ENCODE results near the gene ZNF329.

Gene ZNF329

DNA sequence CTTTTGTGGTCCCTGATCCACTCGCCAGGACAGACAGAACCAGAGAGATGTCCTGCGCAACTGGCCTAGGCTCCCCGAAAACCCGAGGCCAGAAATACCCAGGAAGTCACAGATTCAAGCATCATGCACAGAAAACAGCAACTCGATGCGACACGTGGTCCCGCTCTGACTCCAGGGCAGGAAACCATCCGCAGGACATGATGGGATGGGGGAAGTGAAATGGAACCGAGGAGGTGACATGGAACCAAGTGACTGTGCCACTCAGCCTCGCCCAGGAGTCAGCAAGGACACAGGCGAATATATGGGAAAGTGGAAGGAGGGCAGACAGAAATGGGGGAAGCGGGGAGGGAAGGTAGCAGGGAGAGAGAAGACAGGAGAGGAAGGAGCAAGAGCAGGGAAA lies 53.7 kb downstream of the ZNF329 start:
- H3K4me3 ChIP-seq (ENCODE audit: low read depth, low read length), result no peak overlapping the region
- TF ChIP-seq, protein P1, sequence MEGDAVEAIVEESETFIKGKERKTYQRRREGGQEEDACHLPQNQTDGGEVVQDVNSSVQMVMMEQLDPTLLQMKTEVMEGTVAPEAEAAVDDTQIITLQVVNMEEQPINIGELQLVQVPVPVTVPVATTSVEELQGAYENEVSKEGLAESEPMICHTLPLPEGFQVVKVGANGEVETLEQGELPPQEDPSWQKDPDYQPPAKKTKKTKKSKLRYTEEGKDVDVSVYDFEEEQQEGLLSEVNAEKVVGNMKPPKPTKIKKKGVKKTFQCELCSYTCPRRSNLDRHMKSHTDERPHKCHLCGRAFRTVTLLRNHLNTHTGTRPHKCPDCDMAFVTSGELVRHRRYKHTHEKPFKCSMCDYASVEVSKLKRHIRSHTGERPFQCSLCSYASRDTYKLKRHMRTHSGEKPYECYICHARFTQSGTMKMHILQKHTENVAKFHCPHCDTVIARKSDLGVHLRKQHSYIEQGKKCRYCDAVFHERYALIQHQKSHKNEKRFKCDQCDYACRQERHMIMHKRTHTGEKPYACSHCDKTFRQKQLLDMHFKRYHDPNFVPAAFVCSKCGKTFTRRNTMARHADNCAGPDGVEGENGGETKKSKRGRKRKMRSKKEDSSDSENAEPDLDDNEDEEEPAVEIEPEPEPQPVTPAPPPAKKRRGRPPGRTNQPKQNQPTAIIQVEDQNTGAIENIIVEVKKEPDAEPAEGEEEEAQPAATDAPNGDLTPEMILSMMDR (IDR thresholded peaks at IDR 0.05; ENCODE audit: low read depth, low read length, missing control alignments), result no peak
- no peaks in the 10 kb centered on the region for H3K27me3 ChIP-seq (replicated peaks)
- in situ Hi-C loops (cut with HindIII; ENCODE audit: low pct_ligation_motif_present, low sequenced_read_pairs), result no loop called here
- H3K27ac ChIP-seq, result no peak overlapping the region
- no peak for DNase-seq
- no peaks in the 10 kb centered on the region for H3K36me3 ChIP-seq (replicated peaks)

DNA sequence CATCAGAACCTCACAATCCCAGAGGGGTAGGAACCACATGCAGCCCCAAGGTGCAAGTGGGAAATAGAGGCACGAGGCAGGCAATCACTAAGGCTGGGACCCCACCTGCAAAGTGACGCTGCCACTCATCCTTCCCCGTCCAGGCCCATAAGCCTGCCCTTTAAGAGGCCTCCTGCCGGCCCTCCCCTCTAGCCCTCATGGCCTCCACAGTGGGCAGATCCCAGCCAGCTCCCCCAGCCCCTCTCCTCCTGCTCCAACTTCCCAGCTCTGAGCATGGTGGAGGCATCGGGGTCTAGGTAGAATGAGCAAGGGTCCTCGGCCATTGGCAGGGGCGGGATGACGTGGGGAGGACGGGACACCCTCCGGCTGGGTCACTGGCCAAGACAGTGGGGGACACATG lies 55.3 kb downstream of the ZNF329 start:
- no peaks in the 10 kb centered on the region for H3K36me3 ChIP-seq (replicated peaks)
- H3K4me3 ChIP-seq (ENCODE audit: low read depth, low read length), result no peak overlapping the region
- no peak for DNase-seq
- in situ Hi-C loops (cut with HindIII; ENCODE audit: low pct_ligation_motif_present, low sequenced_read_pairs), result no loop called here
- H3K27ac ChIP-seq, result no peak overlapping the region
- TF ChIP-seq, protein P1 (IDR thresholded peaks at IDR 0.05; ENCODE audit: low read depth, low read length, missing control alignments), result no peak
- no peaks in the 10 kb centered on the region for H3K27me3 ChIP-seq (replicated peaks)

DNA sequence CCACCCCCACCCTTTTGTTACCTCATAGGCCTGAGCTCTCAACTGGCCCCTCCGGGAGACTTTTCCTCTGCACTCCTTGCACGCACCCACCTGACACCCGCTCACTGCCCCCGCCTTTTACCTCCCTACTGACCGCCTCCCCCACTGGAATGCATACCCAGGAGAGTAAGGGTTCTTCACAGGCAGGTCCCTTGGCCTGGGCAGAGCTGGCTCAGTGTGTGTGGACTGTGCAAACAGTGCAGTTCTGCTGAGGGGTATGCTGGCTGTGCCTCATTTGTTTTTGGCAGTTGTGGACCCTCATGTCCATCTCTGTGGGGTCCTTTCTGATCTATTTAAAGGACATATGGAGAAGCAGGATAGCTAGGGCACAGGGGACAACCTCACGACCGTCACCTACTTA lies 57.5 kb downstream of the ZNF329 start:
- in situ Hi-C loops (cut with HindIII; ENCODE audit: low pct_ligation_motif_present, low sequenced_read_pairs), result no loop called here
- Histone ChIP-seq H3K4me3 (ENCODE audit: low read depth, low read length) (no peak overlapping the region), H3K27me3 (replicated peaks) (no peaks in the 10 kb centered on the region), H3K36me3 (replicated peaks) (no peaks in the 10 kb centered on the region), H3K27ac (no peak overlapping the region)
- TF ChIP-seq, protein P1 (IDR thresholded peaks at IDR 0.05; ENCODE audit: low read depth, low read length, missing control alignments), result no peak
- DNase-seq, result no peak

DNA sequence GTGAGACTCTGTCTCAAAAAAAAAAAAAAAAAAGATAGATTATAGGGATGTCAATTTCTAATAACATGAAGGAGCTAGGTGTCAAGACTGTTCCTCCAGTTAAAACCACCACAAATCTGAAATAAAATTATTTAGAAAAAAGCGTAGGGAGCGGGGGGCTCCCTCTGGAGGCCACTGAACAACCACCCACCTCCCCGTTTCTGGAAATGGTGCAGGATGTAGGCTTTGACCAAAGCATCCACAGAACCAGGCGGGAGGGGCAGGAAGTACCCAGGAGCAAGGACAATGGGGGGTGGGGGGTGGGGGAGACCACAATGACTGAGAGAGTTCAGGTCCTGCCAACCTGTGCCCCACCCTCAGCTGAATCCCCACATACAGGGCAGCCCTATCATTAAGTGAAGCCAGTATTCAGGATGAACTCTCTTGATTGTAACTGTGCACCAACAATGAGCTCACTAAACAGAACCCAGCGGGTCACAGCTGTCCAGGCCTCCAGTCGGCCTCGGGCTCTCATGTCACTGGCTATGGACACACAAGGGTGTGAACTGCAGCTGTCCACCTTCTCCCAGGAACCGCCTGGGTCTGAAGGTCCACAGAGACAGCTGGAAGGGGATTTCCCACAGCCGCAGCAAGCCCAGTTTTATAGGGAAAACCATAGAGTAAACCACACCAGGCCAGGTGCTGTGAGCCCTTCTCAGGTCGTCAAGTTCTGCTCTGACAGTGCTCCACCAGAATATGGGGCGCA lies 59.2 kb downstream of the ZNF329 start:
- TF ChIP-seq, protein P1 (IDR thresholded peaks at IDR 0.05; ENCODE audit: low read depth, low read length, missing control alignments), result no peak
- H3K4me3 ChIP-seq (ENCODE audit: low read depth, low read length), result no peak overlapping the region
- H3K27ac ChIP-seq, result no peak overlapping the region
- H3K36me3 ChIP-seq (replicated peaks), result no peaks in the 10 kb centered on the region
- H3K27me3 ChIP-seq (replicated peaks), result no peaks in the 10 kb centered on the region
- in situ Hi-C loops (cut with HindIII; ENCODE audit: low pct_ligation_motif_present, low sequenced_read_pairs), result no loop called here
- DNase-seq, result no peak

DNA sequence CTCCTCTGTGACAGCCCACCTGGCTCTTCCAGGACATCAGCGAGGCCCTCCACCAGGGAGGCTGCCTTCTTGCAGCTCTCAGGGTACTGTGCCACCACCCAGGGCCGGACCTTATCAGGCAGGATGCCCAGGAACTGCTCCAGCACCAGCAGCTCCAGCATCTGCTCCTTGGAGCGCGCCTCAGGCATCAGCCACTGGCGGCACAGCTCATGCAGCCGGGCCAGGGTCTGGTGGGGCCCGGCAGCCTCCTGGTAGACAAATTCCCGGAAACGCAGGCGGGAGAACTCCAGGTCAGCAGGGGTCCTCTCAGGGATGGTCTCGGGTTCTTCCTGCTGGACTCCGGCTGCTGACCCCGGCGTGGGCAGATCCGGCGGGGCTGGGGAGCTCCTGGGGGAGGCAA lies 60.7 kb downstream of the ZNF329 start:
- in situ Hi-C loops (cut with HindIII; ENCODE audit: low pct_ligation_motif_present, low sequenced_read_pairs), result no loop called here
- TF ChIP-seq, protein P1 (IDR thresholded peaks at IDR 0.05; ENCODE audit: low read depth, low read length, missing control alignments), result no peak
- Histone ChIP-seq H3K4me3 (ENCODE audit: low read depth, low read length) (no peak overlapping the region), H3K27me3 (replicated peaks) (no peaks in the 10 kb centered on the region), H3K36me3 (replicated peaks) (no peaks in the 10 kb centered on the region), H3K27ac (no peak overlapping the region)
- DNase-seq, result no peak

DNA sequence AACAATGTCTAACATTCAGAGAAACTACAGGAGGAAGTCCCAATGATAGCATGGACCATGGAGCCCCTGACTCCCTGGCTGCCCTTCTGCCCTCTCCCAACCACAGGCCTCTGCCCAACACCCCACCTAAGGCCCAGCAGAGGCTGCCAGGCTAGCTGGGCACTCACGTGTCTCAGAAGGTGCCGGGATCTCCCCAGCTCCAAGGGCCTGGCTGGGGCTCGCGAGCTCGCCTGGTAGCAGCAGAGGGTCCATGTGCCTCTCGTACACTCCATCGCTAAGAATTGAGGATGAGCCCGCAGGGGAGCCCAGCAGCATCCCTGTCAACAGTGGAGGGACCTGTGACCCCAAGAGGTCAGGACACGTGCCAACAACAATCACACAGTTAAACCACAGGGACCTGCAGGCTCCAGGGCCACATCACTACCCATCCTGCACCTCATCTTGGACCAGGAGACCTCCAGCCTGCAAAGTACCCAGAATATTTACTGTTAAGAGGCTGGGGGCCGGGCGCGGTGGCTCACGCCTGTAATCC lies 62.0 kb downstream of the ZNF329 start:
- no peak overlapping the region for H3K4me3 ChIP-seq (ENCODE audit: low read depth, low read length)
- DNase-seq, result no peak
- H3K27me3 ChIP-seq (replicated peaks), result no peaks in the 10 kb centered on the region
- in situ Hi-C loops (cut with HindIII; ENCODE audit: low pct_ligation_motif_present, low sequenced_read_pairs), result no loop called here
- H3K36me3 ChIP-seq (replicated peaks), result no peaks in the 10 kb centered on the region
- TF ChIP-seq, protein P1 (IDR thresholded peaks at IDR 0.05; ENCODE audit: low read depth, low read length, missing control alignments), result no peak
- no peak overlapping the region for H3K27ac ChIP-seq
